ENCODE data around the gene BCL2L1.

- TF ChIP-seq CTCF (conservative IDR thresholded peaks at IDR 0.05; ENCODE audit: low read depth, low read length) = no peak
- no peak for TF ChIP-seq EZH2phosphoT487 (IDR thresholded peaks at IDR 0.05; ENCODE audit: borderline replicate concordance, low read length)
Observed at GRCh38 chr20:31682352-31682751, 40.3 kb downstream of the BCL2L1 start.

Data from PC-3 (cell line).